ENCODE data around the gene CDC42EP1. TPM values are rescaled to one million over a fixed set of nuclear protein-coding genes. Genes with fewer than 3 reads are reported as not detected.

Gene CDC42EP1
- total and polyA plus RNA-seq, 2 donors (not counting 3 experiments of a cell fraction or from before 2014, with no cell fraction given) = 82.2 to 141 TPM

GRCh38 chr22:37562049-37562875 is 2.0 kb downstream of the CDC42EP1 start:
- DNase-seq (ENCODE audit: low read depth, low spot score) (no peak), FAIRE-seq (no peak)
- H3K4me2 ChIP-seq (ENCODE audit: insufficient read depth, low read length) = peak overlapping the region; percentile 68
- peaks cover 65% of the 10 kb centered on the region for H3K79me2 ChIP-seq (ENCODE audit: control insufficient read depth, insufficient read depth, low read length)
- dilution Hi-C loops (cut with MboI; ENCODE audit: extremely low pct_ligation_motif_present, low sequenced_read_pairs) = no loop called here
- H3K9me3 ChIP-seq (replicated peaks; ENCODE audit: control insufficient read depth, insufficient read depth, low read length) = no peaks in the 10 kb centered on the region
- H3K9me1 ChIP-seq (replicated peaks; ENCODE audit: control insufficient read depth, extremely low read depth, insufficient read depth, low read length) = no peaks in the 10 kb centered on the region
- peak overlapping the region; percentile 99 for H3K27ac ChIP-seq (ENCODE audit: insufficient read depth, low read depth, low read length)
- no TSS peak for BruUV-seq (replicated peaks)
- ChIA-PET POLR2A (interaction anchor here (1.2 to 2.3 kb wide), 3 partner anchors 12 to 17 kb away, joined by 4 to 14 read pairs (median 11); no protein-coding TSS in a partner anchor), CTCF (interaction anchor here (0.6 to 21.8 kb wide), 16 partner anchors 17 to 90 kb away, joined by 3 to 977 read pairs (median 6); partner anchors contain the start of genes GGA1 and LGALS2)
- H3K27me3 ChIP-seq (ENCODE audit: control insufficient read depth in 2 of 2, insufficient read depth in 2 of 2, low read length in 2 of 2) = no peaks in the 10 kb centered on the region
- peaks cover 61% of the 10 kb centered on the region for H3K4me1 ChIP-seq (ENCODE audit: control insufficient read depth, extremely low read depth, insufficient read depth, low read length)
- intact Hi-C loops (cut with micrococcal nuclease) = loop anchor here (5.0 kb wide), 2 partner anchors 115 to 190 kb away; partner anchors contain the start of gene LGALS1
- H3K4me3 ChIP-seq (replicated peaks in 1 of 3; ENCODE audit: insufficient read depth in 1 of 3, low read depth in 1 of 3, low read length in 3 of 3) = peak overlapping the region in 2 of 3 experiments; percentile 71 to 74
- H2AFZ ChIP-seq (ENCODE audit: low read depth, low read length) = no peak overlapping the region
- H4K20me1 ChIP-seq (replicated peaks; ENCODE audit: control insufficient read depth, extremely low read depth, insufficient read depth, low read length) = peaks cover under 1% of the 10 kb centered on the region
- peak overlapping the region; percentile 100 for H3K9ac ChIP-seq (replicated peaks; ENCODE audit: extremely low read depth, insufficient read depth, low read length)
- peaks cover 14 to 16% of the 10 kb centered on the region in 2 experiments for H3K36me3 ChIP-seq (ENCODE audit: control insufficient read depth in 2 of 2, extremely low read depth in 1 of 2, insufficient read depth in 2 of 2, low read length in 2 of 2)
- TF ChIP-seq MYC (IDR thresholded peaks at IDR 0.05; ENCODE audit: low read depth, low read length) (no peak), POLR2A (IDR thresholded peaks at IDR 0.05; ENCODE audit: low read depth, low read length) (no peak), CTCF (IDR thresholded peaks at IDR 0.05; ENCODE audit: extremely low read depth in 1 of 2, insufficient read depth in 1 of 2, low read depth in 1 of 2, low read length in 2 of 2) (no peak), POLR2AphosphoS5 (IDR thresholded peaks at IDR 0.05; ENCODE audit: insufficient read depth, low read depth, low read length) (no peak), MAX (IDR thresholded peaks at IDR 0.05; ENCODE audit: insufficient read depth, insufficient read length) (no peak), FOS (IDR thresholded peaks at IDR 0.05; ENCODE audit: borderline replicate concordance, insufficient read depth, low read length) (no peak), GATA2 (IDR thresholded peaks at IDR 0.05; ENCODE audit: insufficient read depth, insufficient read length, low read depth, low read length) (no peak), EZH2 (IDR thresholded peaks at IDR 0.05; ENCODE audit: borderline replicate concordance, low read depth, low read length, severe bottlenecking) (no peak), JUN (IDR thresholded peaks at IDR 0.05; ENCODE audit: borderline replicate concordance, insufficient read depth, insufficient read length, low read depth) (no peak)

Data from endothelial cell of umbilical vein (primary cell).